ENCODE results near the gene LCE1D.

The LCE1D gene

DNA sequence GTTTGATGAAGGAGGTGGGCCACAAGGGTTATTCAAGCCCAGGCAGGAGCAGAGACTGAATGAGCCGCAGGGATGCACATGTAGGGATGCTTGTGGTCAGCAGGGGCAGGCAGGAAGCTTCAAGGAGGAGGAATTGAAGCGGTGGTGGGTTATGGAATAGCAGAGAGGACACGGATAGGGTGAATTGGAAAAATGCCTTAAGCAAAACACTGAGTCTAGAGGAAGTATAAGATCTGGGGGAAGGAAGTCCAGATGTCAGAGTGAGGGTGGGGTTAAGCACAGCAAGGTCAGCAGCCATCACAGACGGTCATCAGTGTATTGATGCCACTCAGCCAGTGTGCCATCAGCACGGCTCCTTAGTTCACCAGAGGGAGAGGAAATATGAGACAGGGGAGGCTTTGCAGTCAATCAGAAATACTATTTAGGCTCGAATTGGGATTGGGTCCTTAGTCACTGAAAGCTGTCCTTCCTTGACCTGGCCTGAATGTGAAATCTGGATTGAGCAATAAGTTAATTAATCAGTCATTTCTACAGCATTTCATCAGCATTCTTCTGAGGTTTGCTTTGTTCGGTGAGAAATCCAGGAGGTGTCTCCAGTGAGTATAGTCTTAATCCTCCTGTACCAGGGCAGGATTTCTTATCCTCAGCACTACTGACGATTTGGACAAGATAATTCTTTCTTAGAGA is 27.5 kb upstream of the LCE1D start:
- H3K27ac ChIP-seq (ENCODE audit: low read depth, low read length), result no peak overlapping the region
- H3K9me3 ChIP-seq (ENCODE audit: control insufficient read depth in 5 of 5, low read length in 5 of 5), result no peaks in the 10 kb centered on the region
- no peaks in the 10 kb centered on the region for H3K4me1 ChIP-seq (ENCODE audit: control insufficient read depth in 5 of 5, insufficient read depth in 5 of 5, low read length in 5 of 5)
- H3K9ac ChIP-seq (ENCODE audit: low read length in 5 of 5), result no peak overlapping the region
- no peak overlapping the region for H3K4me3 ChIP-seq (ENCODE audit: low read depth in 1 of 5, low read length in 5 of 5)
- H3K27me3 ChIP-seq (ENCODE audit: control insufficient read depth in 5 of 5, insufficient read depth in 4 of 5, low read length in 5 of 5), result no peaks in the 10 kb centered on the region
- H3K36me3 ChIP-seq (ENCODE audit: control insufficient read depth in 5 of 5, insufficient read depth in 5 of 5, low read length in 5 of 5), result no peaks in the 10 kb centered on the region

DNA sequence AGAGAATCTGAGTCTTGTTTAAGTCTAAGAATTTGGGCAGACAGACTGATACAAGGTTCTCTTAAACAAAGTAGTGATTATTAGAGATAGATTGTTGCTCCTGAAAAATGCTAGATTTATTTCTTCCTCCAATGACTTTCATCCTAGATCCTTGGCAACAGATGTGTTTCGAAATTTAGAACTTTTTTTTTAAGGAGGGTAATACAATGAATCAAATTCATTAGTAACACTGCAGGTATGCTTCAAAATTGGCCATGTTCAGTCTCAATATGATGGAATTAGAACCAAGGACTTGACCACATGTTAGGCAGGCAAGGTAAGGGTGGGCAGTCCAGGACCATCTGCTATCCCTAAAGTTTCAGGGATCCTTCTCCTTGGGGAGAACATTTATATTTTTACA is 26.1 kb upstream of the LCE1D start:
- no peaks in the 10 kb centered on the region for H3K27me3 ChIP-seq (ENCODE audit: control insufficient read depth in 5 of 5, insufficient read depth in 4 of 5, low read length in 5 of 5)
- H3K4me1 ChIP-seq (ENCODE audit: control insufficient read depth in 5 of 5, insufficient read depth in 5 of 5, low read length in 5 of 5), result no peaks in the 10 kb centered on the region
- H3K9me3 ChIP-seq (ENCODE audit: control insufficient read depth in 5 of 5, low read length in 5 of 5), result no peaks in the 10 kb centered on the region
- H3K4me3 ChIP-seq (ENCODE audit: low read depth in 1 of 5, low read length in 5 of 5), result no peak overlapping the region
- H3K36me3 ChIP-seq (ENCODE audit: control insufficient read depth in 5 of 5, insufficient read depth in 5 of 5, low read length in 5 of 5), result no peaks in the 10 kb centered on the region
- no peak overlapping the region for H3K9ac ChIP-seq (ENCODE audit: low read length in 5 of 5)
- no peak overlapping the region for H3K27ac ChIP-seq (ENCODE audit: low read depth, low read length)

DNA sequence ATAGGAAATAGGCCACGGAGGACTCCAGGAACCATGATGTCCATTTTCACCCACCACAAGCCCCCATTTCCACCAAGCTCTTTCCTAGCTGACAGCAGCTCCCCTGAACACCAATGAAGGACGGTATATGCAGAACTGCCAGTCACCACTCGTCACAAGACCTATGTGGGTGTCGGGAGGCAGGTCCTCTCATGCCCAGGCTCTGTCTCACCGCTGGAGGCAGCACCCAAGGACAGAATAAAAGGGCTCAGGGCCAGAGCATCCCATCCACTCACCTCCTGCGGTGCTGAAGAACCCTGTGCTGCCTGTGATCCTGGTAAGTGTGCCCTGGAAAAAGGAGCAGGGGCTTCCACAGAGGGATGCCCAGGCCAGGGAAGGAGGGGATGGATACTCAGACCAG is 21.6 kb upstream of the LCE1D start, which contains the start of gene LCE1F:
LCE1F (plus strand) TSS at position 266 of the 400 bp plus-strand sequence. CDS start 1,232 bp downstream, outside the sequence.
- Histone ChIP-seq H3K36me3 (ENCODE audit: control insufficient read depth in 5 of 5, insufficient read depth in 5 of 5, low read length in 5 of 5) (no peaks in the 10 kb centered on the region), H3K27me3 (ENCODE audit: control insufficient read depth in 5 of 5, insufficient read depth in 4 of 5, low read length in 5 of 5) (peaks cover 0 to 8% (median 0%) of the 10 kb centered on the region in 5 donors), H3K4me3 (ENCODE audit: low read depth in 1 of 5, low read length in 5 of 5) (no peak within 1 kb of the TSS), H3K9me3 (ENCODE audit: control insufficient read depth in 5 of 5, low read length in 5 of 5) (peaks cover 0 to 3% (median 0%) of the 10 kb centered on the region in 5 donors), H3K27ac (ENCODE audit: low read depth, low read length) (no peak within 1 kb of the TSS), H3K9ac (ENCODE audit: low read length in 5 of 5) (no peak within 1 kb of the TSS), H3K4me1 (ENCODE audit: control insufficient read depth in 5 of 5, insufficient read depth in 5 of 5, low read length in 5 of 5) (no peaks in the 10 kb centered on the region)

DNA sequence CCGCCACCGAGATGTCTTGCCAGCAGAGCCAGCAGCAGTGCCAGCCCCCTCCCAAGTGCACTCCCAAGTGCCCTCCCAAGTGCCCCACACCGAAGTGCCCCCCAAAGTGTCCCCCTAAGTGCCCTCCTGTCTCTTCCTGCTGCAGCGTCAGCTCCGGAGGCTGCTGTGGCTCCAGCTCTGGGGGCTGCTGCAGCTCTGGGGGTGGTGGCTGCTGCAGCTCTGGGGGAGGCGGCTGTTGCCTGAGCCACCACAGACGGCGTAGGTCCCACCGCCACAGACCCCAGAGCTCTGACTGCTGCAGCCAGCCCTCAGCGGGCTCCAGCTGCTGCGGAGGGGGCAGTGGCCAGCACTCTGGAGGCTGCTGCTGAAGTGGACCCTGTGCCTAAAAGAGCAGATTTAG is 20.2 kb upstream of the LCE1D start:
- no peak overlapping the region for H3K9ac ChIP-seq (ENCODE audit: low read length in 5 of 5)
- no peaks in the 10 kb centered on the region for H3K36me3 ChIP-seq (ENCODE audit: control insufficient read depth in 5 of 5, insufficient read depth in 5 of 5, low read length in 5 of 5)
- H3K27ac ChIP-seq (ENCODE audit: low read depth, low read length), result no peak overlapping the region
- peaks cover 0 to 3% (median 0%) of the 10 kb centered on the region in 5 donors for H3K9me3 ChIP-seq (ENCODE audit: control insufficient read depth in 5 of 5, low read length in 5 of 5)
- peaks cover 0 to 8% (median 0%) of the 10 kb centered on the region in 5 donors for H3K27me3 ChIP-seq (ENCODE audit: control insufficient read depth in 5 of 5, insufficient read depth in 4 of 5, low read length in 5 of 5)
- H3K4me3 ChIP-seq (ENCODE audit: low read depth in 1 of 5, low read length in 5 of 5), result no peak overlapping the region
- no peaks in the 10 kb centered on the region for H3K4me1 ChIP-seq (ENCODE audit: control insufficient read depth in 5 of 5, insufficient read depth in 5 of 5, low read length in 5 of 5)

DNA sequence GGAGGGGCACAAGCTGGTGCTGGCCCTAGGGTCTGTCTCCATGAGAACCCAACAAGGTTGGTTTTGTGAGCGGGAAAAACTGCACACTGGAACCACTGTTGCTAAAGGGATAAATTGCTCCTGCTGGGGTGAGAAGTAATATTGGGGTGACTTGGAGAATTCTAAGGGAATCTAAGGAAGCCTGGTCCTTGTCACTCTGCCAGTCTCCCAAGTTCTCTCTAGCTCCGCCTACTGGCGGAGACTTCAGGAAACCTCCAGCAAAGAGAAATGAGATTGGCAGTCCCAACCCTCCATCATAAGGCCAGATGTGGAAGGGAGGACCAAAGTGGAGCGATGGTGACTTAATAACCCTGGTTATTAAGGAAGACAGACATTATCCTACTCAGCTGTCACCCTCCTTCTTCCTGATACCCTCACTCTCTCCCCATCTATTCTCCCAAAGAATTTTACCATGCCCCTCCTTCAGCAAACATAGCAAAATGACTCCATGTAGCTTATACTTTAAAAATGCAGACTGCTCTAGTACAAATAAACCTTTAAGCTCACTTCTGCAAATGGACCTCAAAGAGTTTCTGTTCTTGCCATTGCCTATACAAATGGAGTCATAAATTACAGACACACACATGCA is 18.9 kb upstream of the LCE1D start:
- Histone ChIP-seq H3K9me3 (ENCODE audit: control insufficient read depth in 5 of 5, low read length in 5 of 5) (peaks cover 0 to 3% (median 0%) of the 10 kb centered on the region in 5 donors), H3K27me3 (ENCODE audit: control insufficient read depth in 5 of 5, insufficient read depth in 4 of 5, low read length in 5 of 5) (peaks cover 0 to 8% (median 0%) of the 10 kb centered on the region in 5 donors), H3K4me3 (ENCODE audit: low read depth in 1 of 5, low read length in 5 of 5) (no peak overlapping the region), H3K27ac (ENCODE audit: low read depth, low read length) (no peak overlapping the region), H3K4me1 (ENCODE audit: control insufficient read depth in 5 of 5, insufficient read depth in 5 of 5, low read length in 5 of 5) (no peaks in the 10 kb centered on the region), H3K9ac (ENCODE audit: low read length in 5 of 5) (no peak overlapping the region), H3K36me3 (ENCODE audit: control insufficient read depth in 5 of 5, insufficient read depth in 5 of 5, low read length in 5 of 5) (no peaks in the 10 kb centered on the region)

DNA sequence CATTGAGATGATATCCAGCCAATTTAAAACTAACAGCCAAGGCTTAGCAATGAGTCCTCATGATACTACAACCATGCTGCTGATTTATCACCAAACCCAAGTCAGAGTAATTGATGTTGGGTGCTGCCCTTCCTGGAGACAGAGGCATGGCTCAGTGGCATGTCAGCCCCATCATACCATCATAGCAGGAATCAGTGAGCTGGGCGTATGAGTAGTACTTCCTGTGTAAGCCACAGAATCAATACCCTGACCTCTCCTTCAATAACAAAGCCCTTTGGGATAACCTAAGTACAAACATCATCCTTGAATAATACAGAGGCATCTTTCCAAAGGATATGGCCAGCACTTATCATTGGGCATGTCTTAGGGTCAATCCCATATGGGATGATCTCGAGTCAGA is 13.4 kb upstream of the LCE1D start:
- H3K4me1 ChIP-seq (ENCODE audit: control insufficient read depth in 5 of 5, insufficient read depth in 5 of 5, low read length in 5 of 5), result no peaks in the 10 kb centered on the region
- no peaks in the 10 kb centered on the region for H3K9me3 ChIP-seq (ENCODE audit: control insufficient read depth in 5 of 5, low read length in 5 of 5)
- H3K27me3 ChIP-seq (ENCODE audit: control insufficient read depth in 5 of 5, insufficient read depth in 4 of 5, low read length in 5 of 5), result peaks cover 0 to 12% (median 4%) of the 10 kb centered on the region in 5 donors
- H3K27ac ChIP-seq (ENCODE audit: low read depth, low read length), result no peak overlapping the region
- no peak overlapping the region for H3K9ac ChIP-seq (ENCODE audit: low read length in 5 of 5)
- no peaks in the 10 kb centered on the region for H3K36me3 ChIP-seq (ENCODE audit: control insufficient read depth in 5 of 5, insufficient read depth in 5 of 5, low read length in 5 of 5)
- no peak overlapping the region for H3K4me3 ChIP-seq (ENCODE audit: low read depth in 1 of 5, low read length in 5 of 5)

DNA sequence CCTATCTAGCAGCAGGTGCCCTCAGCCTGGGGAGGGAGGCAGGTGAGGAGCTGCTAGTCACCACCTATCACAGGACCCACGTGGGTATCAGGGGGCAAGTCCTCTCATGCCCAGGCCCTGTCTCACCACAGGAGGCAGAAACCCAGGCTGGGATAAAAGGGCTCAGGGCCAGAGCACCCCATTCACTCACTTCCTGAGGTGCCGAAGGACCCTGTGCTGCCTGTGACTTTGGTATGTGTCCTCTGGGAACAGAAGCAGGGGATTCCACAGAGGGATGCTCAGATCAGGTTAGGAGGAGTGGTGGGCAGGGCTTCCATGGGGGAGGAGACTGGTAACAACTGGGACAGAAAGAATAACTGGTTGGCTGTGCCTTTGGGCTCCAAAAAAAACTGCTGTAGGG is 10.4 kb upstream of the LCE1D start, which contains the start of gene LCE1E:
LCE1E (plus strand) TSS at position 181 of the 400 bp plus-strand sequence. CDS start 1,043 bp downstream, outside the sequence.
- no peaks in the 10 kb centered on the region for H3K36me3 ChIP-seq (ENCODE audit: control insufficient read depth in 5 of 5, insufficient read depth in 5 of 5, low read length in 5 of 5)
- no peak within 1 kb of the TSS for H3K27ac ChIP-seq (ENCODE audit: low read depth, low read length)

DNA sequence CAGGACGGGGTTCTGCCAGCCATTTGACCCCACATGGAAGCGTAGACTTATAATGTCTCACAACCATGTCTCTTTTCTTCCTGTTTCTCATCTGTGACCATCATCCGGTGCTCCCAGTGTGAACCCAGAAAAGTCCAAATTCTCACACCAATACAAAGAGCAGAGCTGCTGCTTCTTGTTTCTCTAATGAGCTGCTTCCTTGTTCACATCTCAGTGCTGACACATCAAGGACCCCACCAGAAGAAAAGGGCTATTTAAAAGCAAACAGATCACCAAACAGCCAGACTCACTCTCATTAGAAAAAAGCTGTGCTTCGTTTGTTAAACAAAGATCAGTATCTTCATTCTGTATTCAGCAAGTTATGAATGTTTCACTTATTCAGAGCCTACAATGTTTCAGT is 835 bp upstream of the LCE1D start:
- Histone ChIP-seq H3K9ac (ENCODE audit: low read length in 5 of 5) (no peak overlapping the region), H3K36me3 (ENCODE audit: control insufficient read depth in 5 of 5, insufficient read depth in 5 of 5, low read length in 5 of 5) (no peaks in the 10 kb centered on the region), H3K9me3 (ENCODE audit: control insufficient read depth in 5 of 5, low read length in 5 of 5) (no peaks in the 10 kb centered on the region), H3K4me3 (ENCODE audit: low read depth in 1 of 5, low read length in 5 of 5) (no peak overlapping the region), H3K27me3 (ENCODE audit: control insufficient read depth in 5 of 5, insufficient read depth in 4 of 5, low read length in 5 of 5) (peaks cover 0 to 8% (median 0%) of the 10 kb centered on the region in 5 donors), H3K4me1 (ENCODE audit: control insufficient read depth in 5 of 5, insufficient read depth in 5 of 5, low read length in 5 of 5) (no peaks in the 10 kb centered on the region), H3K27ac (ENCODE audit: low read depth, low read length) (no peak overlapping the region)

More for the DNA sequence above, 10.4 kb upstream of the LCE1D start, which contains the start of gene LCE1E:
- H3K9ac ChIP-seq (ENCODE audit: low read length in 5 of 5), result no peak within 1 kb of the TSS
- no peaks in the 10 kb centered on the region for H3K9me3 ChIP-seq (ENCODE audit: control insufficient read depth in 5 of 5, low read length in 5 of 5)
- peaks cover 0 to 12% (median 4%) of the 10 kb centered on the region in 5 donors for H3K27me3 ChIP-seq (ENCODE audit: control insufficient read depth in 5 of 5, insufficient read depth in 4 of 5, low read length in 5 of 5)
- H3K4me3 ChIP-seq (ENCODE audit: low read depth in 1 of 5, low read length in 5 of 5), result no peak within 1 kb of the TSS
- no peaks in the 10 kb centered on the region for H3K4me1 ChIP-seq (ENCODE audit: control insufficient read depth in 5 of 5, insufficient read depth in 5 of 5, low read length in 5 of 5)

DNA sequence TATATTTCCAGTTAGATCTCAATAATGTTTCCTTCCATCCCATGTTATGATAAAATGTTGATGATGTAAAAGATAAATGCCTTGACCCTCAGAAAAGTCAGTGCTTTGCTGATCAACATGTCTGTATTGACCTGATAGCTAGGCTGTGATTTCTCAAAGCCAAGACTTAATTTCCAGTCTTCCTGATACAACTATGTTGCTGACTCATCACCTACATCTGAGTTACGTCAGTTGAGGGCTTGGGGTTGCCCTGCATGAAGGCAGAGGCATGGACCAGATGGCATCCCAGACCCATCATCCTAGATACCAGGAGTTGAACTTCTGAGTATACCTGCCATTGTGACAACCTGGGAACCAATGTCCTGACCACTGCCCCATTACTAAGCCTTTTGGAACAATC is 4.8 kb downstream of the LCE1D start:
- peaks cover 0 to 7% (median 0%) of the 10 kb centered on the region in 5 donors for H3K27me3 ChIP-seq (ENCODE audit: control insufficient read depth in 5 of 5, insufficient read depth in 4 of 5, low read length in 5 of 5)
- no peak overlapping the region for H3K4me3 ChIP-seq (ENCODE audit: low read depth in 1 of 5, low read length in 5 of 5)
- H3K36me3 ChIP-seq (ENCODE audit: control insufficient read depth in 5 of 5, insufficient read depth in 5 of 5, low read length in 5 of 5), result no peaks in the 10 kb centered on the region
- H3K9ac ChIP-seq (ENCODE audit: low read length in 5 of 5), result no peak overlapping the region
- no peaks in the 10 kb centered on the region for H3K9me3 ChIP-seq (ENCODE audit: control insufficient read depth in 5 of 5, low read length in 5 of 5)
- H3K4me1 ChIP-seq (ENCODE audit: control insufficient read depth in 5 of 5, insufficient read depth in 5 of 5, low read length in 5 of 5), result no peaks in the 10 kb centered on the region
- H3K27ac ChIP-seq (ENCODE audit: low read depth, low read length), result no peak overlapping the region

DNA sequence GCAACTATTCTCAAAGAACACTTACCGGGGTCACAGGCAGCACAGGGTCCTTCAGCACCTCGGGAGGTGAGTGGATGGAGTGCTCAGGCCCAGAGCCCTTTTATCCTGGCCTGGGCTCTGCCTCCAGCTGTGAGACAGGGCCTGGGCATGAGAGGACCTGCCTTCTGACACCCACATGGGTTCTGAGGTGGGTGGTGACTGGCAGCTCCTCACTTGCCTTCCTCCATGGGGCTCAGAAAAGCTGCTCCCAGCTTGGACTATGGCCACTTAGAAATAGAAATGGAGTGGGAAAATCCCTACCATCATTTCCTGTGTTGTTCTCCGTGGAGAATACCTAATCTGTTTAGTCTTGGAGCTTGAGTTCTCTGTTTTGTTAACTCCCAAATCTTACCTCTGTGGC is 10.1 kb downstream of the LCE1D start, which contains the start of gene LCE1C:
LCE1C (minus strand) TSS at position 76 of the 400 bp plus-strand sequence. CDS start 1,173 bp downstream, outside the sequence.
- Histone ChIP-seq H3K9ac (ENCODE audit: low read length in 5 of 5) (no peak within 1 kb of the TSS), H3K36me3 (ENCODE audit: control insufficient read depth in 5 of 5, insufficient read depth in 5 of 5, low read length in 5 of 5) (no peaks in the 10 kb centered on the region), H3K9me3 (ENCODE audit: control insufficient read depth in 5 of 5, low read length in 5 of 5) (no peaks in the 10 kb centered on the region), H3K27ac (ENCODE audit: low read depth, low read length) (no peak within 1 kb of the TSS), H3K4me1 (ENCODE audit: control insufficient read depth in 5 of 5, insufficient read depth in 5 of 5, low read length in 5 of 5) (no peaks in the 10 kb centered on the region), H3K4me3 (ENCODE audit: low read depth in 1 of 5, low read length in 5 of 5) (no peak within 1 kb of the TSS), H3K27me3 (ENCODE audit: control insufficient read depth in 5 of 5, insufficient read depth in 4 of 5, low read length in 5 of 5) (no peaks in the 10 kb centered on the region)
